K562 (cell line): Measurements from ENCODE around the gene ABT1. TPM values are rescaled to one million over a fixed set of nuclear protein-coding genes. Genes with fewer than 3 reads are reported as not detected.

ENCODE experiments used
- ASH1L ChIP-seq: fragments of 450-650 bp; IDR thresholded peaks from 2 replicates; pipeline ENCODE4 v1.6.1; 2018; ENCODE audit warnings: borderline replicate concordance, mild to moderate bottlenecking, low read depth; ENCODE audit not compliant: partially characterized antibody
- CBX2 ChIP-seq: fragments of 200-600 bp; sonication (generic); IDR thresholded peaks from one replicate; pipeline ENCODE4 v1.6.1; 2012; ENCODE audit warnings: mild to moderate bottlenecking, low read length, inconsistent platforms; ENCODE audit not compliant: insufficient read depth, poor library complexity, severe bottlenecking
- DMBX1 ChIP-seq: fragments of 250-450 bp; sonication (Bioruptor Pico); IDR thresholded peaks from 2 replicates; pipeline ENCODE4 v1.8.0; 2022; ENCODE audit warnings: inconsistent platforms, mild to moderate bottlenecking, moderate library complexity, borderline replicate concordance
- E2F8 ChIP-seq: fragments of 450-650 bp; IDR thresholded peaks from 2 replicates; pipeline ENCODE4 v1.7.1; 2018; ENCODE audit warnings: mild to moderate bottlenecking, low read depth; ENCODE audit not compliant: partially characterized antibody
- FOXJ3 ChIP-seq: sonication (generic); formaldehyde crosslinking; IDR thresholded peaks from 2 replicates; pipeline ENCODE4 v1.4.0; 2020; ENCODE audit warnings: mild to moderate bottlenecking, missing genetic modification reagents
- KLF13 ChIP-seq: fragments of 450-650 bp; IDR thresholded peaks from 2 replicates; pipeline ENCODE4 v1.6.1; 2016; ENCODE audit warnings: missing genetic modification characterization, low read depth, mild to moderate bottlenecking, missing compliant biosample characterization, moderate library complexity, borderline replicate concordance
- MCM2 ChIP-seq: fragments of 450-650 bp; IDR thresholded peaks from 2 replicates; pipeline ENCODE4 v1.6.1; 2017; ENCODE audit warnings: low read depth, mild to moderate bottlenecking
- POLR3A ChIP-seq: IDR thresholded peaks from 2 replicates; pipeline ENCODE4 v1.6.1; 2011; ENCODE audit warnings: borderline replicate concordance, mild to moderate bottlenecking, moderate library complexity; ENCODE audit not compliant: insufficient read length, insufficient read depth; ENCODE audit errors: extremely low read depth
- SRSF7 ChIP-seq: fragments of 200-400 bp; formaldehyde crosslinking; optimal IDR thresholded peaks from 2 replicates; pipeline ENCODE3; 2017; ENCODE audit warnings: mild to moderate bottlenecking, low read depth, low read length
- SRSF9 ChIP-seq: fragments of 200-400 bp; formaldehyde crosslinking; IDR thresholded peaks from 2 replicates; pipeline ENCODE4 v1.6.1; 2017; ENCODE audit warnings: low read depth, low read length, borderline replicate concordance
- STAG1 ChIP-seq: sonication (generic); formaldehyde crosslinking; IDR thresholded peaks from 2 replicates; pipeline ENCODE4 v1.5.0; 2020; ENCODE audit warnings: missing genetic modification reagents, borderline replicate concordance
- TCF7L2 ChIP-seq: fragments of 150-350 bp; IDR thresholded peaks from 2 replicates; pipeline ENCODE4 v1.6.1; 2016; ENCODE audit warnings: low read depth, mild to moderate bottlenecking, low read length, moderate library complexity
- ZFX ChIP-seq: sonication (generic); formaldehyde crosslinking; IDR thresholded peaks from 2 replicates; pipeline ENCODE4 v1.8.0; 2022; ENCODE audit warnings: mild to moderate bottlenecking, missing genetic modification reagents, moderate library complexity
- ZNF224 ChIP-seq: sonication (generic); formaldehyde crosslinking; IDR thresholded peaks from 2 replicates; pipeline ENCODE4 v1.8.0; 2022; ENCODE audit warnings: mild to moderate bottlenecking, missing genetic modification reagents
- ZNF239 ChIP-seq: fragments of 250-450 bp; sonication (Bioruptor Pico); IDR thresholded peaks from 2 replicates; pipeline ENCODE4 v1.4.0; 2020; ENCODE audit warnings: mild to moderate bottlenecking
- ZNF444 ChIP-seq: fragments of 250-450 bp; sonication (Bioruptor Pico); IDR thresholded peaks from 2 replicates; pipeline ENCODE4 v1.4.0; 2020; ENCODE audit warnings: mild to moderate bottlenecking, moderate library complexity
- ZNF507 ChIP-seq: conservative IDR thresholded peaks from 2 replicates; pipeline ENCODE4 v1.6.1; 2017; ENCODE audit warnings: missing genetic modification characterization, missing compliant biosample characterization
- ZNF655 ChIP-seq: fragments of 250-450 bp; sonication (Bioruptor Pico); IDR thresholded peaks from 2 replicates; pipeline ENCODE4 v1.5.0; 2021
- ZNF707 ChIP-seq: fragments of 250-450 bp; sonication (Bioruptor Pico); conservative IDR thresholded peaks from 2 replicates; pipeline ENCODE4 v1.8.0; 2022; ENCODE audit warnings: inconsistent platforms, mild to moderate bottlenecking, moderate library complexity
- polyA plus RNA-seq, 8 experiments: library from polyadenylated mRNA; depleted of rRNA in 4 of 8; stranded (reverse) in 5 of 8; unstranded in 3 of 8; fragments of >200 nt; fragmentation: Nextera tagmentation in 2 of 8; fragmentation: Illumina TruSeq in 1 of 8; extraction: Ambion mirVana in 2 of 8; extraction: Trizol in 1 of 8; gene quantifications; 2 replicates each; pipeline versions ENCODE4 v1.2.1 to v1.2.3, GENCODE V29; 2011 to 2014; ENCODE audit warnings: inconsistent platforms in 1 of 8, missing spikeins in 1 of 8
- total RNA-seq, 7 experiments: library from RNA; depleted of rRNA in 6 of 7; stranded (reverse); fragments of >200 nt in 6 of 7; fragmentation: Illumina TruSeq in 2 of 7; extraction: Trizol in 2 of 7; gene quantifications; 2 replicates each; pipeline versions ENCODE4 v1.2.1 to v1.2.3, GENCODE V29; 2011 to 2021; ENCODE audit warnings: low replicate concordance in 1 of 7
- TF ChIP-seq, protein P1 (sequence below), 3 experiments: fragments of 200-800 bp in 1 of 3; fragments of 250-450 bp in 1 of 3; fragments of 450-650 bp in 1 of 3; sonication (Bioruptor Pico) in 1 of 3; sonication (Bioruptor generic) in 1 of 3; formaldehyde crosslinking in 1 of 3; IDR thresholded peaks; 2 replicates each; pipeline versions ENCODE4 v1.6.1 to v1.8.0; 2016 to 2022; ENCODE audit warnings: mild to moderate bottlenecking in 2 of 3, missing genetic modification characterization in 2 of 3, missing compliant biosample characterization in 1 of 3, moderate library complexity in 1 of 3

ABT1 gene
- total and polyA plus RNA-seq, 9 of the 15 experiments (the other 6 are each of a cell fraction or from before 2014, with no cell fraction given): 8.8 to 52.7 (median 40.7) TPM

DNA sequence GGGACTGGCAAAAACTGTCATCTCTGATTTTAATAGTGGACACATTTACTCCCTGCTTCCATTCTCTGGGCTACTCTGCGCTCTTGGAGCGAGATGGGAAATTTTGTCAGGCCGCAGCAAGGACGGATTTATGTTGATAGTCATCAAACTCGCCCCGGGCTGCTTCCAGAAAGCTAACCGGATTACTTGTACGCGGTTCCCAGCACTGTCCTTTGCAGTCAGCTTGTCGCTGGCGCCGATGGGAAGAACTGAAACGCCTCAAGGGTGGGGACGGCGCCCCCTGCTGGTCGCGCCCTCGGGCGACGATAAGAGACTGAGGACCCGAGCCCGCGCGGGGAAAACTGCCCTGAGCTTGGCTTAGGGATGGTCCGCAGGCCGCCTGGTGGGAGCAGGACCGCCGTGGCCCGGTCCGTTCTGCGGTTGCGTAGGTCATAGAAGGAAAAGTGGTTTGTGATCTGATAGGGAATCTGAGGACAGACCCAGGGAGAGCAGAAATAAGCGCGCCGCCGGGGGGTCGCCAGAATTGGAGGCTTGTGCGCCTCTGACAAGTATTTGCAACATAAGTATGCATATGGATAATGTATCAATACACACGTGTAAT, 984 bp upstream of the ABT1 start (continued):
- TF ChIP-seq ZNF655 (CRISPR knock-in tag) (no peak), DMBX1 (CRISPR knock-in tag) (no peak), STAG1 (CRISPR knock-in tag) (peak; percentile 97), ZNF239 (CRISPR knock-in tag) (peak; percentile 28; the same call in 1 of the 2 replicates), TCF7L2 (no peak), ASH1L (no peak), KLF13 (tag) (0 out of 2 replicates have a peak, but pooled peaks have one; percentile 62), POLR3A (no peak), CBX2 (no peak), SRSF7 (no peak), ZNF707 (CRISPR knock-in tag) (no peak), E2F8 (peak; percentile 72), ZNF507 (tag) (no peak), FOXJ3 (no peak), SRSF9 (no peak), ZNF444 (CRISPR knock-in tag) (no peak), ZNF224 (CRISPR knock-in tag) (peak; percentile 46; the same call in 1 of the 2 replicates), ZFX (CRISPR knock-in tag) (peak; percentile 49; the same call in 1 of the 2 replicates), MCM2 (no peak)
- TF ChIP-seq, protein P1, sequence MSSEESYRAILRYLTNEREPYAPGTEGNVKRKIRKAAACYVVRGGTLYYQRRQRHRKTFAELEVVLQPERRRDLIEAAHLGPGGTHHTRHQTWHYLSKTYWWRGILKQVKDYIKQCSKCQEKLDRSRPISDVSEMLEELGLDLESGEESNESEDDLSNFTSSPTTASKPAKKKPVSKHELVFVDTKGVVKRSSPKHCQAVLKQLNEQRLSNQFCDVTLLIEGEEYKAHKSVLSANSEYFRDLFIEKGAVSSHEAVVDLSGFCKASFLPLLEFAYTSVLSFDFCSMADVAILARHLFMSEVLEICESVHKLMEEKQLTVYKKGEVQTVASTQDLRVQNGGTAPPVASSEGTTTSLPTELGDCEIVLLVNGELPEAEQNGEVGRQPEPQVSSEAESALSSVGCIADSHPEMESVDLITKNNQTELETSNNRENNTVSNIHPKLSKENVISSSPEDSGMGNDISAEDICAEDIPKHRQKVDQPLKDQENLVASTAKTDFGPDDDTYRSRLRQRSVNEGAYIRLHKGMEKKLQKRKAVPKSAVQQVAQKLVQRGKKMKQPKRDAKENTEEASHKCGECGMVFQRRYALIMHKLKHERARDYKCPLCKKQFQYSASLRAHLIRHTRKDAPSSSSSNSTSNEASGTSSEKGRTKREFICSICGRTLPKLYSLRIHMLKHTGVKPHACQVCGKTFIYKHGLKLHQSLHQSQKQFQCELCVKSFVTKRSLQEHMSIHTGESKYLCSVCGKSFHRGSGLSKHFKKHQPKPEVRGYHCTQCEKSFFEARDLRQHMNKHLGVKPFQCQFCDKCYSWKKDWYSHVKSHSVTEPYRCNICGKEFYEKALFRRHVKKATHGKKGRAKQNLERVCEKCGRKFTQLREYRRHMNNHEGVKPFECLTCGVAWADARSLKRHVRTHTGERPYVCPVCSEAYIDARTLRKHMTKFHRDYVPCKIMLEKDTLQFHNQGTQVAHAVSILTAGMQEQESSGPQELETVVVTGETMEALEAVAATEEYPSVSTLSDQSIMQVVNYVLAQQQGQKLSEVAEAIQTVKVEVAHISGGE (CRISPR knock-in tag; IDR thresholded peaks at IDR 0.05): no peak; a peak in 1 of 6 replicates
